GM18858 (cell line): ENCODE measurements around the gene COPZ2.
"Not testable (repeated sequence)": the region's sequence is repeated elsewhere in the genome, so short reads cannot be mapped to it uniquely, and the experiment has no call there.

ENCODE experiments used
- ATAC-seq: cut with Tn5 transposase; IDR thresholded peaks from one replicate; pipeline ENCODE4 v1.9.1; 2021; ENCODE audit not compliant: unreplicated experiment

The COPZ2 gene

DNA sequence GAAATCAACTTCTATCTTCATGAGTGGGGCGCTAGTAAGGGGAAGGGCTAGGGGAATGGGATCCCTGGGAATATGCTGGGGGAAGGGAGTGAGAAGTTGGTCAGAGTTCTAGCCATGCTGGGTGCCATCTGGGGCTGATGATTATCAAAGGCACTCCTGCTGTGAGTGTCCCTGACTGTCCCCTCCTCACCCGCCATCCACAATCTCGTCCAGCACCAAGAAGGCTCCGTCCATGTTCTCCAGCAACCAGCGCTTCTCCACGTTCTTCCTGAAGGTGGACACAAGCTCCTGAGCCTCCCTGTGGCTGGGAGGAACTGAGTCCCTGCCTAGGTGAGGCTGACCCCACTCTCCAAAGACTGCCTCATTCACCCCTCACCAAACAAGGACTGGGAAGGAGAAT, 5.6 kb downstream of the COPZ2 start:
- no peak for ATAC-seq

DNA sequence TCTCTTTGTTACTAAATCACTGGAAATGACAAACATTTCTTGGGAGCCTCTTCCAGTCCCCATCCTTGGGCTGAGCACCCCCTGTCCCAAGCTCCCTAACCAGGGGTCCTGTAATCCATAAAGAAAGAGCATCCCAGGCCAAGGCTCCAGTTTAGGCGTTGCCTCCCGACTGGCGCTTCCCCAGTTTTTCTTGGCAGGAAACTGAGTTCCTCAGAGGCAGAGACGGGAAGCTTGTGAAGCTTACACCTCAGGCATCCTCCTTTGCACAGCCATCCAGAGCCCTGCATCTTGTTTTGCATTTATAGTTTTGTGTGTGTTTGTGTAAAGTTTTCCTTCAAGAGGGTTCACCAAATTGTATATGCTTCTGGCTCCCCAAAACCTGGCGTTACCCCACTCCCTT, 7.1 kb downstream of the COPZ2 start:
- ATAC-seq = no peak

DNA sequence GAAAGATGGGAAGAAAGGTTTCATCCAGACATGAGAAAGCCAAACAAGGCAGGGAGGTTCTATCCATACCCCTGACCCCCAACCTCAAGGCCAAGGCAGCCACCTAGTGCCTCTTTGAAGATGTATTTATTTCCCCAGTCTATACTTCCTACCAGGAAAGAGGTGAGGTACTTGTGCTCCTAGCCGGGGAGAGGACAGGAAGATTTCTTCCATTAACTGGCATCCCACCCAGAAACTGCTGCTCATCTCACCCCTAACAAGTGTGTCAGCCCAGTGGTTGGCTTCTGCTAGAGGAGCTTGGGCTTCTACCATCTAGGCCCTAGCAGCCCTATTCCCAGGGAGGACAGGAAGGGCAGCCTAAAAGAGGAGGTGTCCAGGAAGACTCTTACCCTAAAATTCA, 8.9 kb downstream of the COPZ2 start:
- ATAC-seq = no peak

DNA sequence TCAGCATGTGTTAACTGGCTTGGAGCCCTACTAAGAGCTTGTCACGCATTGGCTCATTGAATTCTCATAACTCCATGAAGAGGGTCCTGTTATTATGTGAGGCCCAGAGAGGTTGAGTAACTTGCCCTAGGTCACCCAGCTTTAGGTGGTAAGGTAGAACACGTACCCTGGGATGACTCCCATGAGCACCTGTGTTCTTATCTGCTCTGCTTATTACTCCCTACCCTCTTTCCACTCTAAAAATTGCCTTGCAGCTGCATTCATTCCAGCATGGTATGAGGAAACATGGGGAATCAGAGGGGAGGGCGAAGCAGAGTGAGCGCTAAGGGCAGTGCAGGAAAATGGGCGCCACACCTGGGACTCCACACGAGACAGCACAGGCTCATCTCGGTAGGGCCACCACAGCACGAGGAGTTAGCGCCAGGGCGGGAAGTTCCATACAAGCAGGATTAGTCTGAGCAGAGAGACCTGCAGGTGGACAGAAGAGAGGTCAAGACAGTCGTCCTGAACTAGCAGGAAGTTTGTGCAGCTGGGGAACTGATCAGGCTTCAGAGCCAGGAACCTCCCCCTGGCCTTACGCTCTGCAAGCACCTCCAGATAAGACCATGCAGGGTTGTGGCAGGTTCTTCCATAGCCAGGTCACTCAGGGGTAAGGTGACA, 10.1 kb downstream of the COPZ2 start:
- ATAC-seq = no peak

DNA sequence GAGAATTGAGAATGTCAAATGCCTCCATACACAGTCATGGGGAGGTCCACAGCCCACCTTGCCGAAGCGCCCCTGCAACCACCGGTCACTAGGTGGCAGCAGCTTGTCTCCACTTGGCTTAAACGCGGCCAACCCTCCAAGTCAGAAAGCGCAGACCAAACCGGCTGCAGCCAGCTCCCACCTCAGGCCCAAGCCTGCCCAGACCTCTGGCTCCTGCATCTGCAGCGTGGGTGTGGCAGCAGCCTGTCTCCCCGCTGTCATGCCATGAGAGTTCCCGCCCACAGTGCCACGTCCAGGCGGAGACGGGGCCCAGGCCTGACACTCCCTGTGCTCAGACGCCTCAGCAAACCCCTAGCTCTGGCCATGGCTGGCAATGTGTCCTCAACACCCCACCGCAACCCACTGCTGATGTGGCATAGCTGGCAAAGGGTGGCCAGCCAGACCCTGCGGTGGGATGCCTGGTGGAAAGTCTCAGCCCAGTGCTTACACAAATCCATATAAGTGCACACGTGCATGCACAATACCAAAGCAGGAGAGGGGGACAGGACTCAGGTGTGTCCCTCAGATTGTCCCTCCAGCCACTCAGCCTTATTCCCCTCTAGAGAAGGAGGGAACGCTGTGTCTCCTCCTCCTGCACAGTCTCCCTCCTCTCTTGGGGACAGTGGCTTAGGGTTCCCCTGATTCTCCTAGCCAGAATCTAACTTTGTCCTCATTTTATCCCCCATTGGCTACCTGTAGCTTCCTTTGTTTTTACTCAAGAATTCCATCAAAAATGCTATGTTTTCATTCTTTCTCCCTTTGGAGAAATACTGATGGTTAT, 10.9 kb downstream of the COPZ2 start:
- no peak for ATAC-seq

DNA sequence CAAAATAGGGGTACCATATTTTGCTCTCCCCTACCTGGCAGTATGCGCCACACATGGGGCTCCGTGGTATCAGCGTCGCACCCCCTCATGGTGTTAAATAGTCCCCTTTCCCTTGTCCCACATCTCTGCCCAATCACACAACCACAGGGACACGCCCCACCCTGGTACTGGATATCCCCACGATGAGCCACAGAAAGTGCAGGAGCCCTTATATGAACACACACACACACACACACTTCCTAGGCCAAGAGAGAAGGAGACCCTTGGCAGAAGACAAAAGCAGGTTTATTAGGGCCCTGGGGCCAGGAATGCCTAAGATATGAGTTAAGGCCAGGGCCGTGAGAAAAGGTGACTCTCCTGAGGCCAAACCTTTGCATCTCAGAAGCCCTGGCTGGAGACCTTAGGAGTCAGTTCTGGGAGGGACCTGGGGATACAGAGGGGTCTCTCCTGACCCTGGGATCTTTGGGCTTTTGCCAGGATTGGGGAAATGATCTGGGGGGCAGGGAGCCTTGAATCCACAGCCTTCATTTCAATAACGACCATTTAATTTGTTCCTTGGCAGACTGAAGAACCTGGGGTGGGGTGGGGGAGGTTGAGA, 11.6 kb downstream of the COPZ2 start:
- ATAC-seq = no peak

DNA sequence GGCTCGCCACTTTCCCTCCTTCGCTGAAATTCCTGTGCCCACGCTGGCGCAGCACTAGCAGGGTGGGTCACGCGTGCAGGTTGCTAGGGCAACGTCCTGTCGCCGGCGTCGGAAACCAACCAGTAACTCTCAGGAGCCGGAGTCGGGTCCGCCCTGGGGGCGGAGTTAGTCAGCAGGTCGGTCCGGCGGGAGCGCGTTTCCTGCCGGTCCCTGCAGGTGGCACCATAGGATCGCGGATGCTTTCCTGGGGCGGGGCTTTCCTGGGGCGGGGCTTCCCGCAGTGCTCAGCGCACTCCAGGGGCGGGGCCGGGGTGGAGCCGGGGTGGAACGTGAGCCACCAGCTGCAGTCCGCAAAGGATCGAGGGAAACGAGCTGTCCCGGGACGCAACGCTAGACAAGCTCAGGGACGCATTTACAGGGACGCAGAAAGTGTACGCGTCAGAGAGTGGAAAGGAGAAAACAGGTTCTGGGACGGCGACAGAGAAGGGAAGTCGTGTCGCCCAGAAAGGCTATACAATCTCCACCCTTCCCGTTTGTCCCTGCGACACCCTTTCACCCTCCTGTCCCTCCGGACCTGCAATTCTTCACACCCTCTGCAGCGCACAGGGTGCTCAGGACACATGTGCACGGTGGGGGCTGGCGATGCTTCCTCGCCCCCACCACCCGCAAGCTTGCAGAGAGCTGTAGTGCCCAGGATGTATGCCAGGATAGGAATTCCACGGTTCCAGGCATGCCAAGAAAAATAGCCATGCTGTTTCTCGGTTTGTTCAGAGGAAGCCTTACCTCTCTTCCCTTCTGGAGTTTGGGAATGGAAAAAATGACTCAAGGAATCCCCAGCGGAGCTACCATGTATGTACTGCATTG, 12.3 kb downstream of the COPZ2 start:
- no peak for ATAC-seq

DNA sequence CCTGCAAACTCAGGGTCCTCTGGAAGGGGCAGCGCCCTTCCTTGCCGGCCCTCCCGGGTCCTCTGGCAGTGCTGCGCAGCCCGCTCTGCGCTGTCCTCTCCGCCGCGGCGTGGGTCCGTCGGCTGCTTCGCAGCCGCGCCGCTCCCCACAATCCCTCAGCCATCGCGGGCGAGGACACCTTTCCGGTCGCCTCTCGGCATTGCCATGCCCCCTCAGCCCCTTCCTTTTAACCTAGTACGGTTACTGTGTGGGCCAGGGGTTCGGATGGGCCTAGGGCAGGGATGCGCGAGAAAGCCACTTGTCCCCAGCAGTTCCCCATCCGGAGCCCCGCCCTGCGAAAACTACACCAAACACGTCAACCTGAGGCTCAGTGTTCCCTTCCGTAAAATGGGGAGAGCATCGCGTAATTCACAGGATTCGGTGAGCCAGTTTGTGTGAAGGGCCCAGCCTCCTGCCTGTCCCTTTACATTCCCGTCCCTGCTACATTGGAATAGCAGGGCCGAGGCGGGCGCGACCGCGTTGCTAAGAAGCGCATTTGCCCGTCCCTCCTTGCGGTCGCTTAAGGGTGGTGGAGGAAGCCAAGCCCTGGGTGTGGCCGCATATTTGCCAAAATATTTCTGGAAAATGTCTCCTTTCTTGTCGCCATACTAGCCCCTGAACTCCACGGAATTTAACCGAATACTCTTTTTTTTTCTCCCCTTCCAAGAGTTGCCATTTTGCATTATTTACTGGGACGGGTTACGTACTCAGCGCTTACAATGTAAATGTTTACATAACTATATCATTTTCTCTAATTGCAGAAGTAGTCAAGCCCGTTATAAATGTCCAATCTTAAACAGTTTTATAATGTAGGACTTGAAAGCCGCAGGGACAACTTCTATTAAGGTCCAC, 13.2 kb downstream of the COPZ2 start:
- no peak for ATAC-seq

DNA sequence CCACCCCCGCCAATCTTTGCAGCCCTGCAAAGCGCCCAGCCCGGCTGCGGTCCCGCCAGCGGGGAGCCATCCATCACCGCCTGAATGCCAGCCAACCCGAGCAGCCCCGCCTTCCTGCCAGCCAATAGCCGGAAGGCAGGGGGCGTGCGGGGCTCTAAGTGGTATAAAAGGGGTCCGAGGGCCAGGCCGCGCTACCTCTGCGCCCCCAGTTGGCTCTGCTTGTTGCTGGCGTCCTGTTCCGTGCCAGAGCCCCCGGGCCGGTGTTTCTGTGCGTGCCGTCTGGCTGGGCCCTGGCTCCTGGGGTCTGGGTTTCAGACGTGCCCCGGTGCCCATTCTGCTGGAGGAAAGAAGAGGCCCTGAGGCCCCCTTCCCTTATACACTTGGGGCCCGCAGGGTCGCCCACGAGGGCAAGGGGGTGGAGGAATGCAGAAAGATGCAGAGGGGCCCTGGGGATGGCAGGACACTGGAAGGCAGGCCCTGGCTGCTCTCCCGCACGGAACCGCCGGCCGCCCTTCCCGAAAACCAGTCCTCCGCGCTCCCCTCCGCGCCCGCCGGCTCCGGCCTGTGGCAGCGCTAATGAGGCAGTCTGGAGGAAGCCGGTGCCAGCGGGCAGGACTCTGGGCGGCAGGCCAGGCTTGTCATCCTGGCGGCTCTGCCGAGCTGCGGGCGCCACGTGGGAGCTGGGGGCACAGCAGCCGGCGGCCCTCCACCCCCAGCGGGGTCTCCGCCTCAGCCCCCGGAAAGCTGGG, 14.0 kb downstream of the COPZ2 start:
- ATAC-seq = no peak

DNA sequence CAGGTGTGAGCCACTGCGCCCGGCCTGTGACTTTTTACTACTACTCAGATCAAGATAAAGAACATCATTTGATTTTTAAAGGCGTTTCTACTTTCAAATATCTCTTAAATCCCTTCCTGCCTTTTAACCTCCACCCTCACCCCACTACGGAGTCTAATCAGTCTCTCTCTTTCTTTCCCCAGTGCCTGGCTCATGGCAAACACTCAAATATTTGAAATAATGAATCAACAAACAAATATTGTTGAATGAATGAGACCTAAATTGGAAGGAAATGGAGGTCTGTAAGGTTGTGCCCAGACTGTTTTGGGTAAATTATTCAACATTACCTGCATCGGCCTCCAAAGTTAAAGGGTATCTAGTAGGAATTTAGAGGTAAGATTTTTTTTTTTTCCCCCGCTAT, 14.7 kb downstream of the COPZ2 start:
- ATAC-seq = no peak

DNA sequence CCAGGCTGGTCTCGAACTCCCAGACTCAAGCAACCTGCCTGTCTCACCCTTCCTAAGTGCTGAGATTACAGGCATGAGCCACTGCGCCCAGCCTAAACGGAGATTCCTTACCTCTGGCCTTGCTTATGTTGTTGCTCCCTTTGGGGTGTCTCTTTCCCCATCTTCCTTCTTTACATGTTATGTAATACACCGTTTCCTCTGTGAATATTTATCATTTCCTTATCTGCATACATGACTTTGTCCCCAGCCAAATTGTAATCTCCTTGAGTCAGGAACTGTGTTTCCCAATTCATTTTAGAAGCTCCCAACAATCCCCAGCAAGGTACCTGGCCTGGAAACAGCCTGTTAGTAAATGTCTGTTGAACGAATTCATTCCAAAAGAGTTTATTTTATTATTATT, 15.7 kb downstream of the COPZ2 start:
- no peak for ATAC-seq

DNA sequence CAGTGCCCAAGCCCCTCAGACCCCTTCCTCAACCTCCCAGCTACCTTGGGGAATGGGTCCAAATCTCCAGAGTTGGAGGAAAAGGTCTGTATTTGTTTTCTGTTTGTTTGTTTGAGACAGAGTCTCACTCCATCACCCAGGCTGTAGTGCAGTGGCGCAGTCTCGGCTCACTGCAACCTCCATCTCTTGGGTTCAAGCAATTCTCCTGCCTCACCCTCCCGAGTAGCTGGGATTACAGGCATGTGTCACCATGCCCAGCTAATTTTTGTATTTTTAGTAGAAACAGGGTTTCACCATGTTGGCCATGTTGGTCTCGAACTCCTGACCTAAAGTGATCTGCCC, 19.8 kb downstream of the COPZ2 start:
- ATAC-seq = not testable (repeated sequence)

DNA sequence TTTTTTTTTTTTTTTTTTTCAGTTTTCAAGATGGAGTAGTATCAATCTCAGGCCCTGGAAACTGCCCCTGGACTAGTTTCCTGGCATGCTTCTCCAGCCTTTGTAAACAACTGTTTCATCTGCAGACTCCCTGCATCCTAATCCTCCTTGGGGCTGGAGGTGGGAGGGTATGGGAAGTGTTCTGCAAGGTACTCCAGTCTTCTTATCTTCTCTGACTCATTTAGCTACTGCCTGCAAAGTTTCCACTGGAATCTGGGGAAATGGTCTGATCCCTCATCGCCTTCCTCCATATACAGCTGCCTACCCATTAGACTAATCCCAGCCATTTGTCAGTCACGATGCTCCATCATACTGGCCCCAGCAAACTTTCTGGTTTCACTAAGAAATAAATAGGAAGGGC, 21.5 kb downstream of the COPZ2 start:
- ATAC-seq = no peak

DNA sequence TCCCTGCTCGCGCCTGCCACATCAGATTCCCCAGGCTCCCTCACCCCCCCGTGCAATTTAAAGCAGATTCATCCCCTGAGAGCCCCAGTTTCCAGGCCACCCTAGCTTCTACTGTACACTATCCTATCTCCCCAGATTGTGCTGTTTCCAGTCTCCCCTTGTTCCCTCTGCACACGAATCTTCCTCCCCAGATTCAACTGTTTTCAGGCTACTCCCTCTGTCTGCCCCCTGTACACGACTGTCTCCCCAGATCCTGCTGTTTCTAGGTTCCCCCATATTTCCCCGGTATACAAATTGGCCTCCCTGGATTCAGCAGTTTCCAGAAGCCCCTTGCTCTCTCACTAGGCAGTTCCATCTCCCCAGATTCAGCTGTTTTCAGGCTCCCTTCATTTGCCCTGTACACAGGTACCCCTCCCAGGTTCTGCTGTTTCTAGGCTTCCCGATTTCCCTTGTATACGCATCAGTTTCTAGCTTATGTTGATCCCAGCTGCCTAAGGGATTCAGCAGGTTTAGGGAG, 22.9 kb downstream of the COPZ2 start:
- no peak for ATAC-seq

DNA sequence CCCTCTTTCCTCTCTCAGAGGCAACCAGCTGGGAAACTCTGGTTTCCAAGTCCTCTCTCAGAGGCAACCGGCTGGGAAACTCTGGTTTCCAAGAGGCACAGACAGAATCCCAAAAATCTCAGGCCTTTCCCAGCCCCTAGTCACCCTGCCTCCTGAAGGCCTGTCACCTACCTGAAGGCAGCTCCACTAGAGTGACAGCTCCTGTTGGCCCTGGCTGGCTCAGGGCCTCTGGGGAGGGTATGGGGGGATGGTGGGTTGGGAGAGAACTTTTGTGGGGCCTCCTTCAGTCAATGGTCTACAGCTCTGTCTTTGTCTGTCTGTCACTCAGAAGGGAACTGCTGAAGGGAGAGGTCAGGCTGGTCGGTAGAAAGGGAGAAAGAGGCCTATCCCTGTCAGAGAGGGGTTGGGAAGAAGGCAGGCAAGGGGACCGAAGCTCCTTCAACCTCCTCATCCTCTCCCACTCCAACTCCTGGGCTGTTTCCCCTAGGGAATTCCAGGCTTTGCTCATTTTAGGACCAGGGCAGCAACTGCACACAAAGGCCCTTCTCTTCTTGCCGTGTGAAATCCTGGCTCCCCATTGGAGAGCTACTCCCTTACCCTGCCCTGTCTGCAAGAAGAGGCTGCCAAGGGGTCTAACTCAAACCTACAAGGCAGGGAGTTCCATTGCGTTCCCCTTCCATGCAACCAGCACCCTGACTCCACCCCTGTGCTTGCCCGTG, 23.6 kb downstream of the COPZ2 start:
- ATAC-seq = no peak

DNA sequence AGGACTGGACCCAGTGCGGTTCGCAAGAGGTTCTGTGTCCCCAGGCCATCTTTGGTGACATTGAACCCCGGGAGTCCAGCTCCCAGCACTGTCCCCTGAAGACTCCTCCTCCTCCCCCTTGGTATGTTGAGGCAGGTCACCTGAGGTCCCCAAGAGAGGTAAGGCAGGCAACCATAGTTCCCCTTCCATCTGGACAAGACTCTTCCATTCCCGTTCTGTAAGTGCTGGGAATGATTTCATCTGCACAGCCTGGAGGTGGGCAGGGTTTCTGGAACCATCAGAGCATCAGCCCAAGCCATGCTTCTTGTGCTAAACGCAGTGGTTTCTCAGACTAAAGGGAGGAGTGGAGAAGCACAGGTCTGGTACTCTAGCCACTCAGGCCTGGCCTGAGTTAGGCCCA, 24.9 kb downstream of the COPZ2 start:
- no peak for ATAC-seq

DNA sequence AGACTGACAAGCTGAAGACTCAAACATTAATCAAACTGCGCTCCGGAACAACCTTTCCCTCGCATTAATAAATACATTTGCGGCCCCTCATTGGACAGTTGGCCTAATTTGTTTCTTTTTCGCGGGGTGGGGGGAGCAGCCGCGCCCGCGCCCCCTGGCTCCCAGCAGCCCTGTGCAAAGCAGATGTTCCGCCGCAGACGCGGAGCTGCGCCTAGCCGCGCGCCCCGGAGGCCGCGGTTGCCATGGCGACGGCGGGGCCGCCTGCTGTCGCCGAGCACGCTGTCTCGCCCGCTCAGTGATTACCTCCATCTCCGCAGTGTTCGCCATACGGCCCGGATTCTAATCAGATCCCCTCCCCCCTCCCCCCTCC, 25.5 kb downstream of the COPZ2 start:
- ATAC-seq = no peak

DNA sequence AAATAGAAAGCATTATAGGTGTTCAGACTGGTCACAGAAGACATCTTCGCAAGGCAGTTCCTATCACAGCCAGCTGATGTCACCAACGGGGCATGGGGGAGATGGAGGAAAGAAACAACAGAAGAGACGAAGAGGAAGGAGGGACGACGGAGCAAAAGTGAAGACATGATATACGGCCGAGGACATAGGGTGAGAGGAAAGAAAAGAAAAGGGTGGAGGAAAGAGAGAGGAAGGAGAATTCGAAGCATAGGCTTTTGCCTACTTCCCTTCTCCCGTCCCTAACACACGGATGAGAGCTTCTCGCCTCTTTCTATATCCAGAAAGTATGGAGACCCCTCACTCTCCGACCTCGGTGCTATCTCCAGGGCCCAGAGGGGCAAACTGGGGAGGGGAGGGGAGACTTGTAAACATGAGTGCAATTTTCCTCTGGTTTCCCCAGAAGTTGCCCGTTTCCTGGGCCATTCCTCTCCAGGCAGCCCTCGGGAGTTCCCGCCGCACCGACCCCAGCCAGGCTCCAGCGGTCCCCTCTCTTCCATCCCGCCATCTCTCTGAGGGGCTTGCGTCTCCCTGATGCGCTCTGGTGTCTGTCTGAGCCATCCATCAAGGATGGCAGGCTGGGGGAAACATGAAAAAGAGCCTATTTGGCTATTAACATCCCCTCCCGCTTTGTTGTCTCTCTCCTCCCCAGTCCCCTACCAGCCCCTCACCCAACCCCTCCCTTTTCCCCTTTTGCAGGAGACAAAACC, 26.0 kb downstream of the COPZ2 start:
- ATAC-seq = no peak
